ENCODE measurements around the gene SLX4IP.
"Not testable (repeated sequence)": the region's sequence is repeated elsewhere in the genome, so short reads cannot be mapped to it uniquely, and the experiment has no call there.

The SLX4IP gene

GRCh38 chr20:10434832-10435812 is at the start of gene SLX4IP:
Gene SLX4IP, plus strand, starts transcription at chr20:10435305. Its CDS starts 22,900 bp downstream, at chr20:10458205.
- DNase-seq: peak; percentile 80 to 87

- DNase-seq: no peak
Measured at GRCh38 chr20:10385850-10386544, 49.1 kb upstream of the SLX4IP start.

GRCh38 chr20:10387686-10388085 is 47.4 kb upstream of the SLX4IP start:
- no peak for DNase-seq

GRCh38 chr20:10388597-10388996 is 46.5 kb upstream of the SLX4IP start:
- DNase-seq: no peak

DNA sequence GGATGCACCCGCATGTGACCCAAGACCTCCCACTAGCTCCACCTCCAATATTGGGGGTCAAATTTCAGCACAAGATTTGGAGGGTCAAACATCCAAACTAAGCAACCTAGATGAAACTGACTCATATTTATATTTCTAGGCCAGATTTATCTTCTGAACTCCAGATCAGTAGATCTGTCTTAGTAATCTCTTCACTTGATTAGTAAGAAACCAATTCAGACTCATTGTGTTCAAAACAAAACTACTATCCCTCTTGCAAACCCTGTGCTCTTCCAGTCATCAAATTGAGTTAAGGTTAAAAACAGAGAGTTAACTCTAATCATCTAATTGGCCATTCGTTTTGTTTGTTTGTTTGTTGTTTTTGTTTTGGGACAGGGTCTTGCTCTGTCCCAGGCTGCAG is 44.4 kb upstream of the SLX4IP start:
- no peak for DNase-seq

DNA sequence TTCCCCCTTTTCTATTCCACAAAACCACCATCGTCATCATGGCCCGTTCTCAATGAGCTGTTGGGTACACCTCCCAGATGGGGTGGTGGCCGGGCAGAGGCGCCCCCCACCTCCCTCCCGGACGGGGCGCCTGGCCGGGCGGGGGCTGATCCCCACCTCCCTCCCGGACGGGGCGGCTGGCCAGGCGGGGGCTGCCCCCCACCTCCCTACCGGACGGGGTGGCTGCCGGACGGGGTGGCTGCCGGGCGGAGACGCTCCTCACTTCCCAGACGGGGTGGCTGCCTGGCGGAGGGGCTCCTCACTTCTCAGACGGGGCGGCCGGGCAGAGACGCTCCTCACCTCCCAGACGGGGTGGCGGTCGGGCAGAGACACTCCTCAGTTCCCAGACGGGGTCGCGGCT is 40.4 kb upstream of the SLX4IP start:
- DNase-seq: not testable (repeated sequence)

GRCh38 chr20:10398834-10399369 is 36.2 kb upstream of the SLX4IP start:
- DNase-seq: no peak

DNA sequence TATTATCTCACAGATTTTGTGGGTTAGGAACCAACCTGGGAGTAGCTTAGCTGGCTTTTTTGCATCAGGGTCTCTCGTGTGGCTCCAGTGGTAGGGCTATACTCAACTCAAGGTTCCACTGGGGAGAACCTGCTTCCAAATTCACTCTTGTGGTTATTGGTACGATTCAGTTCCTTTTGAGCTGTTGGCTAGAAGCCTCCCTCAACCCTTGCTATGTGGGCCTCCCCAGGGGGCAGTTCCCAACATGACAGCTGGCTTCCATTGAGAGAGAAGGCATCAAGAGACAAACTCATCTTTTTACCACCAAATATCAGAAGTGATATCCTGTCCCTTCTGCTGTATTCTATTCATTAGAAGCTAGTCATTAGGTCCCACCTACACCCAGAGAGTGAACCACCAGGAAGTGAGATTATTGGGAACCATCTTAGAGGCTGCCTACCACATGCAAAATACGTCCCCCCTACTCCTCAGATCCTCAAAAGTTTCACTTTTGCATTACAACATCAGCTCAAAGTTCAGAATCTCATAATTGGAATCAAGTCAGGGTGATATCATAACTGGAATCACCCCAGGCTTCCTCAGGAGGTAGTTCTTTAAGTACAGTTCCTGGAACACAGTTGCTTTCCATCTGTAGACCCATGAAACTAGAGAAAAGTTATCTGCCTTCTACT is 32.0 kb upstream of the SLX4IP start:
- DNase-seq: no peak

DNA sequence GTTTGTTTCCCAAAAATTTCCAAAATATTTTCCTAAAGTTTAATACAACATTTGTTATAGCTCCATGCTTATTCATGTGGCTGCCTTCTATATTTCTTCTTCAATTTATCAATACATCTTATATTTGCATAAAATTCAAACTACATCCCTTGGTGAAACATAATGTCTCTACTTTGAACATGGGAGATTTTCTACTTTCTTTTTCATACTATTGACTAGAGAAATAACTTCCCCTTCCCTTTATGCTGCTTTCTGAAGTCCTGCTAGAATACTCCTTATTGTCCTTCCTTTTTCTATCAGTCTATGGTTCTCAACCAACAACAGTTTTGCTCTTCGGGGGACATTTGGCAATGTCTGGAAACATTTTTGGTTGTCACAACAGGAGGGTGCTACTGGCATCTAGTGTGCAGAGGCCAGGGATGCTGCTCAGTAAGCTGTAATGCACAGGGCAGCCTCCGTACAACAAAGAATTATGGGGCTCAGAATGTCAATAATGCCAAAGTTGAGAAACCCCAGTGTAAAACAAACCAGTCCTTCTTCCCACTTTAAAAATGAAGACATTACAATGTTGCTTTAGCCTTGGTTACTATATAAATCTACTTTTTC is 31.0 kb upstream of the SLX4IP start:
- no peak for DNase-seq

- DNase-seq: no peak
Measured at GRCh38 chr20:10404959-10405530, 30.1 kb upstream of the SLX4IP start.

GRCh38 chr20:10408108-10408813 is 26.8 kb upstream of the SLX4IP start:
- no peak for DNase-seq

GRCh38 chr20:10411673-10412072 is 23.4 kb upstream of the SLX4IP start:
- DNase-seq: no peak

- DNase-seq: no peak
Measured at GRCh38 chr20:10412591-10413408, 22.3 kb upstream of the SLX4IP start.

GRCh38 chr20:10415013-10415650 is 20.0 kb upstream of the SLX4IP start:
- DNase-seq: no peak

DNA sequence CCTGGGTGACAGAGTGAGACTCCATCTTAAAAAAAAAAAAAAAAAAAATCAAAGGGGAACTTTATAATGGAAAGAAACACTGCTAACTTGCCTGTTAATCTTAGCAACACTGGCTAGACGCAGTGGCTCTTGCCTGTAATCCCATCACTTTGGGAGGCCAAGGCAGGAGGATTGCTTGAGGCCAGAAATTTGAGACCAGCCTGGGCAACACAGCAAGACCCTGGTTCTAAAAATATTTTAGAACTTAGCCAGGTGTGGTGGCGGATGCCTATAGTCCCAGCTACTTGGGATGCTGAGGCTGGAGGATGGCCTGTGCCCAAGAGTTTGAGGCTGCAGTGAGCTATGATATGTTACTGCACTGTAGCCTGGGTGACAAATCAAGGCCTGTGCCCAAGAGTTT is 17.9 kb upstream of the SLX4IP start:
- not testable (repeated sequence) for DNase-seq

DNA sequence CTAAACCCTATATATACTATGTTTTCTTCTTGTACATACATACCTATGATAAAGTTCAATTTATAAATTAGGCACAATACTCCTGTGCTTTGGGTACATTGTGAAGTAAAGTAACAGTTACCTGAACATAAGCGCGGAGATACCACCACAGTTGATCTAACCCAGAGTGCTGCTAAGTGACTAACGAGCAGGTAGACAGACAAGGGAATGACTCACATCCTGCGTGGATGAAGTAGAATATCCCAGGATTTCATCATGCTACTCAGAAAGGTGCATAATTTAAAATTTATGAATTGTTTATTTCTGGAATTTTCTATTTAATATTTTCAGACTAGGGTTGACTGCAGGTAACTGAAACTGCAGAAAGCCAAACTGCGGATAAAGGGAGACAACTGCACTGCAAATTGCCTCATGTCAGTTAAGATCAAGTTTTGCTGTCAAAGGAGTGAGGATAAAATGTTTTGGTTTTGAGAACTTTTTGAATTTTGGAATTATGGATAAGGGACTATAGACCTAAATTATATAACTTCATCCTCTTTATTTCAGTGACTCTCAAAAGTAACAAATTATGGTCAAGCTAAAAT is 15.5 kb upstream of the SLX4IP start:
- DNase-seq: no peak

- DNase-seq: no peak
Measured at GRCh38 chr20:10423735-10424134, 11.4 kb upstream of the SLX4IP start.

GRCh38 chr20:10427060-10427692 is 7.9 kb upstream of the SLX4IP start:
- peak; percentile 48 to 52 for DNase-seq

DNA sequence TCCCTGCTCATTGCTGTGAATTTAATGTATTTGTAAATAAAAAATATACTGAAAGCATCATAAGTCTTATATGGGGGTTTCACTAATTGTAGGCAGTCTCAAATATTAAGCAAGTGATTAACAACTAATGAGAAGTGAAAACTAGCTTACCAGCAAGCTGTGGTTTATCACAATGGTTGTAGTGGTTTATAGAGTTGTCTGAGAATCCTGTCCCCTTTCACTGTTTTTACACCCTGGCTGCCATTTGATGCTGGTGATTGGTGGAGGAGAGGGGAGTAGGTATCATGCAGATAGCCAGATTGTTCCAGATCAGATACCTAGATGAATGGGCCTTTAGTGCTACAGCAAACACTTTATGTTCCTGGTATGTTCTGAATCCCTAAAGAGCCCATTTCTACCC is 7.1 kb upstream of the SLX4IP start:
- no peak for DNase-seq
